Right lobe of liver (tissue), 4 donors: Measurements from ENCODE around the gene ENO1.

ENCODE experiments used
- POLR2A ChIP-seq: fragments of 450-650 bp; IDR thresholded peaks from one replicate; pipeline ENCODE4 v1.6.1; 2017; ENCODE audit warnings: antibody characterized with exemption, mild to moderate bottlenecking
- TF ChIP-seq, protein P1 (sequence below), 4 donors: fragments of 200-600 bp in 3 of 4; fragments of 450-650 bp in 1 of 4; IDR thresholded peaks; one replicate each; pipeline versions ENCODE4 v1.5.1 to v1.8.0; 2016 to 2022; ENCODE audit warnings: antibody characterized with exemption in 4 of 4, mild to moderate bottlenecking in 2 of 4
- donor health status: DM: no; HTN: no; CAD: no.
- donor health status: DM: no; HTN: no; CAD: no.
- donor health status: DM: no; HTN: yes; CAD: no.

DNA sequence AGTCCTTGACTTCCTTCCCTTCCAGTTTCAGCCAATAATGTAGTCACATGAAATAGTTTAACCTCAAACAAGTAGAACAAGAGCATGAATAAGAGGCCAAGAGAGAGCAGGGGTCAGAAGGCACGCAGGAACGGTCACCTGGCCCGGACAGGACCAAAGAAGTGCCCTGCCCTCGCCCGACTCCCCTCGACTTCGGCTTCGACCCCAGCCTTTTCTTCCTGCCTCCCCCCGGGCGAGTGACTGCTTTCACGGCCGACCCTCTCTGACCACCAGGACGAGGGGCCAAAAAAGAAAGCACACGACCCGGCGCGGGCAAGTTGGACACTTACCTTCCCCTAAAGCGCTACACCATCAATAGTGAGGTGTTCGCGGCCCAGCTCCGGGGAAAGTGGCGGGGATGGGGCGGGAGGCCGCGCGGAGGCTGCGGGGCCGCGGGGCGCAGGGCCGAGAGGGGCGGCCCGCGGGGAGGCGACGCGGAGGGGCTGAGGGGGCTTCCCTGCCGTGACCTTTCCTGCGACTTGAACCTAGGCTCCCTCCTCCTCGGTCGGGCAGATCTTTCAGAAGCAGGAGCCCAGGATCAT is 61.6 kb downstream of the ENO1 start:
- TF ChIP-seq, protein P1, sequence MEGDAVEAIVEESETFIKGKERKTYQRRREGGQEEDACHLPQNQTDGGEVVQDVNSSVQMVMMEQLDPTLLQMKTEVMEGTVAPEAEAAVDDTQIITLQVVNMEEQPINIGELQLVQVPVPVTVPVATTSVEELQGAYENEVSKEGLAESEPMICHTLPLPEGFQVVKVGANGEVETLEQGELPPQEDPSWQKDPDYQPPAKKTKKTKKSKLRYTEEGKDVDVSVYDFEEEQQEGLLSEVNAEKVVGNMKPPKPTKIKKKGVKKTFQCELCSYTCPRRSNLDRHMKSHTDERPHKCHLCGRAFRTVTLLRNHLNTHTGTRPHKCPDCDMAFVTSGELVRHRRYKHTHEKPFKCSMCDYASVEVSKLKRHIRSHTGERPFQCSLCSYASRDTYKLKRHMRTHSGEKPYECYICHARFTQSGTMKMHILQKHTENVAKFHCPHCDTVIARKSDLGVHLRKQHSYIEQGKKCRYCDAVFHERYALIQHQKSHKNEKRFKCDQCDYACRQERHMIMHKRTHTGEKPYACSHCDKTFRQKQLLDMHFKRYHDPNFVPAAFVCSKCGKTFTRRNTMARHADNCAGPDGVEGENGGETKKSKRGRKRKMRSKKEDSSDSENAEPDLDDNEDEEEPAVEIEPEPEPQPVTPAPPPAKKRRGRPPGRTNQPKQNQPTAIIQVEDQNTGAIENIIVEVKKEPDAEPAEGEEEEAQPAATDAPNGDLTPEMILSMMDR (IDR thresholded peaks at IDR 0.05), result no peak
- no peak for TF ChIP-seq POLR2A
